Measurements from ENCODE around the gene BCAS3.

Gene BCAS3

GRCh38 chr17:61201211-61201610, 523.6 kb downstream of the BCAS3 start:
- no peak overlapping the region for H3K4me3 Mint-ChIP-seq
- no peaks in the 10 kb centered on the region for H3K9me3 Mint-ChIP-seq
- no peak for DNase-seq
- H3K27me3 Mint-ChIP-seq = no peaks in the 10 kb centered on the region
- no peaks in the 10 kb centered on the region for H3K4me1 Mint-ChIP-seq (ENCODE audit: low read depth)
- H3K27ac Mint-ChIP-seq = no peak overlapping the region
- H3K36me3 Mint-ChIP-seq (ENCODE audit: low read depth) = no peaks in the 10 kb centered on the region

- no peaks in the 10 kb centered on the region for H3K27me3 Mint-ChIP-seq
- no peak overlapping the region for H3K4me3 Mint-ChIP-seq
- H3K36me3 Mint-ChIP-seq (ENCODE audit: low read depth) = no peaks in the 10 kb centered on the region
- H3K27ac Mint-ChIP-seq = no peak overlapping the region
- H3K4me1 Mint-ChIP-seq (ENCODE audit: low read depth) = no peaks in the 10 kb centered on the region
- DNase-seq = no peak
- no peaks in the 10 kb centered on the region for H3K9me3 Mint-ChIP-seq
These were observed 524.9 kb downstream of the BCAS3 start for GRCh38 chr17:61202564-61202963.

- Mint-ChIP-seq H3K4me3 (no peak overlapping the region), H3K27ac (no peak overlapping the region), H3K27me3 (no peaks in the 10 kb centered on the region), H3K9me3 (no peaks in the 10 kb centered on the region), H3K36me3 (ENCODE audit: low read depth) (no peaks in the 10 kb centered on the region), H3K4me1 (ENCODE audit: low read depth) (no peaks in the 10 kb centered on the region)
- DNase-seq = no peak
These were observed 526.0 kb downstream of the BCAS3 start for GRCh38 chr17:61203671-61204131.

- Mint-ChIP-seq H3K36me3 (ENCODE audit: low read depth) (no peaks in the 10 kb centered on the region), H3K27me3 (no peaks in the 10 kb centered on the region), H3K4me1 (ENCODE audit: low read depth) (no peaks in the 10 kb centered on the region), H3K9me3 (no peaks in the 10 kb centered on the region), H3K27ac (no peak overlapping the region), H3K4me3 (no peak overlapping the region)
- DNase-seq = no peak
These were observed 526.8 kb downstream of the BCAS3 start for GRCh38 chr17:61204456-61204855.

- H3K9me3 Mint-ChIP-seq = no peaks in the 10 kb centered on the region
- H3K36me3 Mint-ChIP-seq (ENCODE audit: low read depth) = no peaks in the 10 kb centered on the region
- H3K27ac Mint-ChIP-seq = no peak overlapping the region
- H3K27me3 Mint-ChIP-seq = no peaks in the 10 kb centered on the region
- no peak overlapping the region for H3K4me3 Mint-ChIP-seq
- H3K4me1 Mint-ChIP-seq (ENCODE audit: low read depth) = no peaks in the 10 kb centered on the region
- no peak for DNase-seq
These were observed 527.8 kb downstream of the BCAS3 start for GRCh38 chr17:61205401-61205800.

GRCh38 chr17:61205931-61206330, 528.3 kb downstream of the BCAS3 start:
- H3K4me3 Mint-ChIP-seq = no peak overlapping the region
- DNase-seq = no peak
- H3K4me1 Mint-ChIP-seq (ENCODE audit: low read depth) = no peaks in the 10 kb centered on the region
- H3K27me3 Mint-ChIP-seq = no peaks in the 10 kb centered on the region
- no peak overlapping the region for H3K27ac Mint-ChIP-seq
- no peaks in the 10 kb centered on the region for H3K36me3 Mint-ChIP-seq (ENCODE audit: low read depth)
- H3K9me3 Mint-ChIP-seq = no peaks in the 10 kb centered on the region

GRCh38 chr17:61206922-61207321, 529.3 kb downstream of the BCAS3 start:
- Mint-ChIP-seq H3K4me1 (ENCODE audit: low read depth) (no peaks in the 10 kb centered on the region), H3K27me3 (no peaks in the 10 kb centered on the region)
- DNase-seq = no peak

GRCh38 chr17:61208301-61209105, 530.9 kb downstream of the BCAS3 start:
- no peak overlapping the region for H3K27ac Mint-ChIP-seq
- no peaks in the 10 kb centered on the region for H3K27me3 Mint-ChIP-seq
- DNase-seq = no peak
- H3K4me1 Mint-ChIP-seq (ENCODE audit: low read depth) = no peaks in the 10 kb centered on the region
- H3K4me3 Mint-ChIP-seq = no peak overlapping the region
- H3K9me3 Mint-ChIP-seq = no peaks in the 10 kb centered on the region
- no peaks in the 10 kb centered on the region for H3K36me3 Mint-ChIP-seq (ENCODE audit: low read depth)

More at GRCh38 chr17:61206922-61207321, 529.3 kb downstream of the BCAS3 start:
- no peak overlapping the region for H3K27ac Mint-ChIP-seq
- H3K36me3 Mint-ChIP-seq (ENCODE audit: low read depth) = no peaks in the 10 kb centered on the region
- no peak overlapping the region for H3K4me3 Mint-ChIP-seq
- H3K9me3 Mint-ChIP-seq = no peaks in the 10 kb centered on the region

- no peaks in the 10 kb centered on the region for H3K9me3 Mint-ChIP-seq
- H3K36me3 Mint-ChIP-seq (ENCODE audit: low read depth) = no peaks in the 10 kb centered on the region
- no peaks in the 10 kb centered on the region for H3K27me3 Mint-ChIP-seq
- no peak for DNase-seq
- H3K4me1 Mint-ChIP-seq (ENCODE audit: low read depth) = no peaks in the 10 kb centered on the region
- no peak overlapping the region for H3K27ac Mint-ChIP-seq
- no peak overlapping the region for H3K4me3 Mint-ChIP-seq
These were observed 531.4 kb downstream of the BCAS3 start for GRCh38 chr17:61209106-61209439.

- no peak for DNase-seq
- Mint-ChIP-seq H3K27ac (no peak overlapping the region), H3K4me1 (ENCODE audit: low read depth) (no peaks in the 10 kb centered on the region), H3K27me3 (no peaks in the 10 kb centered on the region), H3K4me3 (no peak overlapping the region), H3K36me3 (ENCODE audit: low read depth) (no peaks in the 10 kb centered on the region), H3K9me3 (no peaks in the 10 kb centered on the region)
These were observed 531.9 kb downstream of the BCAS3 start for GRCh38 chr17:61209525-61209924.

- Mint-ChIP-seq H3K27me3 (no peaks in the 10 kb centered on the region), H3K4me3 (no peak overlapping the region), H3K27ac (no peak overlapping the region), H3K9me3 (no peaks in the 10 kb centered on the region), H3K4me1 (ENCODE audit: low read depth) (no peaks in the 10 kb centered on the region), H3K36me3 (ENCODE audit: low read depth) (no peaks in the 10 kb centered on the region)
- DNase-seq = no peak
These were observed 533.6 kb downstream of the BCAS3 start for GRCh38 chr17:61211236-61211635.

GRCh38 chr17:61212655-61213054, 535.0 kb downstream of the BCAS3 start:
- Mint-ChIP-seq H3K9me3 (no peaks in the 10 kb centered on the region), H3K4me3 (no peak overlapping the region), H3K4me1 (ENCODE audit: low read depth) (no peaks in the 10 kb centered on the region), H3K36me3 (ENCODE audit: low read depth) (no peaks in the 10 kb centered on the region), H3K27me3 (no peaks in the 10 kb centered on the region), H3K27ac (no peak overlapping the region)
- no peak for DNase-seq

- Mint-ChIP-seq H3K9me3 (no peaks in the 10 kb centered on the region), H3K4me1 (ENCODE audit: low read depth) (peaks cover 12% of the 10 kb centered on the region), H3K36me3 (ENCODE audit: low read depth) (no peaks in the 10 kb centered on the region), H3K4me3 (no peak overlapping the region), H3K27ac (no peak overlapping the region), H3K27me3 (no peaks in the 10 kb centered on the region)
- no peak for DNase-seq
These were observed 537.1 kb downstream of the BCAS3 start for GRCh38 chr17:61214753-61215152.

GRCh38 chr17:61216066-61216465, 538.4 kb downstream of the BCAS3 start:
- Mint-ChIP-seq H3K9me3 (no peaks in the 10 kb centered on the region), H3K4me1 (ENCODE audit: low read depth) (peaks cover 18% of the 10 kb centered on the region), H3K36me3 (ENCODE audit: low read depth) (no peaks in the 10 kb centered on the region), H3K27me3 (no peaks in the 10 kb centered on the region), H3K4me3 (no peak overlapping the region), H3K27ac (no peak overlapping the region)
- no peak for DNase-seq

GRCh38 chr17:61217878-61218437, 540.3 kb downstream of the BCAS3 start:
- no peaks in the 10 kb centered on the region for H3K27me3 Mint-ChIP-seq
- no peak overlapping the region for H3K27ac Mint-ChIP-seq
- H3K4me3 Mint-ChIP-seq = no peak overlapping the region

More at GRCh38 chr17:61217878-61218437, 540.3 kb downstream of the BCAS3 start:
- DNase-seq = no peak
- Mint-ChIP-seq H3K36me3 (ENCODE audit: low read depth) (no peaks in the 10 kb centered on the region), H3K4me1 (ENCODE audit: low read depth) (peaks cover 37% of the 10 kb centered on the region), H3K9me3 (no peaks in the 10 kb centered on the region)

Measured in activated T-cell treated with anti-CD3 and anti-CD28 coated beads, Interleukin-2, amount 50 U/mL, for 24 hours (primary cell).